Stimulated activated CD4-positive, alpha-beta T cell treated with anti-CD3 and anti-CD28 coated beads, Interleukin-12 subunit alpha, Interleukin-12 subunit beta, amount 100 ng/mL, for 48 hours (primary cell): ENCODE results near the gene ATXN7L3.
"Not testable (repeated sequence)": the region's sequence is repeated elsewhere in the genome, so short reads cannot be mapped to it uniquely, and the experiment has no call there.

Experiments
- DNase-seq, 3 donors: peaks; one replicate each; pipeline ENCODE4 v3.0.0-alpha.2; 2020; ENCODE audit warnings: low read depth in 2 of 3, low spot score in 1 of 3

ATXN7L3 gene

GRCh38 chr17:44199553-44200477, at the start of gene ATXN7L3:
Gene ATXN7L3, minus strand, starts transcription at chr17:44199884. Its CDS starts 1,814 bp downstream, at chr17:44198070.
- peak; percentile 99 to 100 (median 100) for DNase-seq

GRCh38 chr17:44247876-44248736, 48.4 kb upstream of the ATXN7L3 start:
- no peak for DNase-seq

GRCh38 chr17:44247440-44247841, 47.8 kb upstream of the ATXN7L3 start:
- no peak for DNase-seq

- no peak for DNase-seq
Observed at GRCh38 chr17:44241106-44241624, 41.5 kb upstream of the ATXN7L3 start.

- DNase-seq: not testable (repeated sequence)
Observed at GRCh38 chr17:44237886-44238285, 38.2 kb upstream of the ATXN7L3 start.

GRCh38 chr17:44236444-44236991, 36.8 kb upstream of the ATXN7L3 start:
- no peak for DNase-seq

GRCh38 chr17:44235583-44235936, 35.9 kb upstream of the ATXN7L3 start:
- no peak for DNase-seq

- DNase-seq: no peak
Observed at GRCh38 chr17:44233582-44233981, 33.9 kb upstream of the ATXN7L3 start.

- no peak for DNase-seq
Observed at GRCh38 chr17:44232061-44232460, 32.4 kb upstream of the ATXN7L3 start.

- no peak for DNase-seq
Observed at GRCh38 chr17:44230140-44230539, 30.5 kb upstream of the ATXN7L3 start.

- DNase-seq: no peak
Observed at GRCh38 chr17:44229090-44229489, 29.4 kb upstream of the ATXN7L3 start.

GRCh38 chr17:44223541-44224071, 23.9 kb upstream of the ATXN7L3 start:
- DNase-seq: no peak

- DNase-seq: no peak
Observed at GRCh38 chr17:44222112-44222869, 22.6 kb upstream of the ATXN7L3 start.

- no peak for DNase-seq
Observed at GRCh38 chr17:44221862-44222111, 22.1 kb upstream of the ATXN7L3 start.

GRCh38 chr17:44221084-44221861, 21.6 kb upstream of the ATXN7L3 start:
- peak in 2 of 3 donors; percentile 34 to 64 for DNase-seq

- no peak for DNase-seq
Observed at GRCh38 chr17:44220213-44221083, 20.8 kb upstream of the ATXN7L3 start.

- peak in 1 of 3 donors; percentile 44 for DNase-seq
Observed at GRCh38 chr17:44219616-44220212, 20.0 kb upstream of the ATXN7L3 start, which contains the start of gene UBTF. Gene UBTF, minus strand, starts transcription at chr17:44219675. Its CDS starts 1,446 bp downstream, at chr17:44218229.

- DNase-seq: peak; percentile 50 to 65 (median 51)
Observed at GRCh38 chr17:44219108-44219615, 19.5 kb upstream of the ATXN7L3 start.
